Brain microvascular endothelial cell (primary cell): ENCODE data around the gene MEIS2.

Experiments
- DNase-seq: peaks from one replicate; pipeline ENCODE4 v3.0.0-alpha.2; 2020
- H3K27ac ChIP-seq: fragments of 250-450 bp; sonication (Bioruptor Pico); 2 replicates; pipeline ENCODE4 v1.5.1; 2020; ENCODE audit warnings: mild to moderate bottlenecking, moderate library complexity
- H3K27me3 ChIP-seq: fragments of 250-450 bp; sonication (Bioruptor Pico); replicated peaks from 2 replicates; pipeline ENCODE4 v1.5.1; 2020; ENCODE audit warnings: mild to moderate bottlenecking
- H3K36me3 ChIP-seq: fragments of 250-450 bp; sonication (Bioruptor Pico); replicated peaks from 2 replicates; pipeline ENCODE4 v1.5.1; 2020; ENCODE audit warnings: mild to moderate bottlenecking
- H3K4me3 ChIP-seq: 2 replicates; pipeline ENCODE4 v1.5.1; 2011; ENCODE audit warnings: low read depth, mild to moderate bottlenecking, control low read depth, low read length, moderate library complexity
- CTCF ChIP-seq: IDR thresholded peaks from 2 replicates; pipeline ENCODE4 v1.5.1; 2011; ENCODE audit warnings: low read depth, mild to moderate bottlenecking, moderate library complexity, low read length, control low read depth, inconsistent platforms; ENCODE audit errors: missing control alignments
- in situ Hi-C: cut with HindIII; loops from 2 replicates; pipeline ENCODE4 v1.10.0; 2017; ENCODE audit warnings: low sequenced_read_pairs, low pct_ligation_motif_present

Gene MEIS2

GRCh38 chr15:36978625-36979024 lies 121.7 kb downstream of the MEIS2 start:
- Histone ChIP-seq H3K4me3 (no peak overlapping the region), H3K36me3 (no peaks in the 10 kb centered on the region), H3K27me3 (no peaks in the 10 kb centered on the region), H3K27ac (no peak overlapping the region)
- TF ChIP-seq CTCF = no peak
- in situ Hi-C loops = no loop called here
- no peak for DNase-seq

- DNase-seq = no peak
- no peak for TF ChIP-seq CTCF
- in situ Hi-C loops = no loop called here
Measured at GRCh38 chr15:36978126-36978525, 122.2 kb downstream of the MEIS2 start.

GRCh38 chr15:36977659-36978058 lies 122.7 kb downstream of the MEIS2 start:
- no peak for DNase-seq
- H3K27me3 ChIP-seq = no peaks in the 10 kb centered on the region
- TF ChIP-seq CTCF = no peak
- in situ Hi-C loops = no loop called here
- H3K4me3 ChIP-seq = no peak overlapping the region
- no peaks in the 10 kb centered on the region for H3K36me3 ChIP-seq
- H3K27ac ChIP-seq = no peak overlapping the region

More at GRCh38 chr15:36978126-36978525, 122.2 kb downstream of the MEIS2 start:
- Histone ChIP-seq H3K36me3 (no peaks in the 10 kb centered on the region), H3K4me3 (no peak overlapping the region), H3K27me3 (no peaks in the 10 kb centered on the region), H3K27ac (no peak overlapping the region)

- in situ Hi-C loops = no loop called here
Measured at GRCh38 chr15:36972704-36973103, 127.6 kb downstream of the MEIS2 start.

GRCh38 chr15:36970522-36970921 lies 129.8 kb downstream of the MEIS2 start:
- in situ Hi-C loops = no loop called here
- TF ChIP-seq CTCF = no peak
- Histone ChIP-seq H3K36me3 (no peaks in the 10 kb centered on the region), H3K4me3 (no peak overlapping the region), H3K27me3 (no peaks in the 10 kb centered on the region), H3K27ac (no peak overlapping the region)
- DNase-seq = no peak

More at GRCh38 chr15:36972704-36973103, 127.6 kb downstream of the MEIS2 start:
- H3K27ac ChIP-seq = no peak overlapping the region
- no peaks in the 10 kb centered on the region for H3K36me3 ChIP-seq
- no peak for DNase-seq
- no peak for TF ChIP-seq CTCF
- no peaks in the 10 kb centered on the region for H3K27me3 ChIP-seq
- no peak overlapping the region for H3K4me3 ChIP-seq

GRCh38 chr15:36967929-36968328 lies 132.4 kb downstream of the MEIS2 start:
- DNase-seq = no peak
- TF ChIP-seq CTCF = no peak

More at GRCh38 chr15:36967929-36968328, 132.4 kb downstream of the MEIS2 start:
- H3K27ac ChIP-seq = no peak overlapping the region
- no peak overlapping the region for H3K4me3 ChIP-seq
- H3K27me3 ChIP-seq = no peaks in the 10 kb centered on the region
- in situ Hi-C loops = no loop called here
- H3K36me3 ChIP-seq = no peaks in the 10 kb centered on the region
